ENCODE results near the gene DDA1.

Gene DDA1

DNA sequence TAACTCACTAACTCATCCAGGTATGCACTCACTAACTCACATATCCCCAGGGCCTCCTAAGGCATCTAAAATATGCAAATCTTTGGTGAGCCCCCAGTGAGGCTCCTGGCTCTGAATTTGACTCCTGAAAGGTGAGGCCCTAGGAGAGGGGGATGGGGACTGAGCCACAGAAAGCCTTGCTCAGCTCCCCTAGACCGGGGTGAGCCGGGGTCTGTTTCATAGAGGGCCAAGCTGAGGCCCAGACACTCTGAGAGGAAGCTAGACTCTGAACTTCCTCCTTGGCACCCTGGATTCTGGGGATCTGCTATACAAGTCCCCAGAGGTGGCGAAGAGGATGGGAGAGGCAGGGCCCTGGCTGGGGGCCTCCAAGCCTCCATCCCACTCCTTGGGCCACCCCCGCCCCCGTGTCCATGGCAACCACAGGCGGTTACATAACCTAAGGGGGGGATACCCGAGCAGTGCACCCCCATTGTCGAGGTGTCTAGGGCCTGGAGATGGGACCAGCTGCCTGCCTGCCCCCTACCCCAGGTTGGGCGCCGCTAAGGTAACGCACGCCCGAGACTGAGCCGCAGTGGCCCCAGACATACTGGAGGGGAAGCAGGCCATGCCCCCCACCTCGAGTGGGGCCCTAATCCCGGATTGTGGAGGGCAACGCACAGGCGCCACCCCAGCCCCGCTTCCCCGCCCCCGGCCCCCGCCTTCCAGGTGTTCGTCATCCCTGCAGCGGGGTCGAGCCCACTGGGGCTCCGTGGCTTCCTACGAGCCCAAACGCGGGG, 6.8 kb upstream of the DDA1 start:
- peak overlapping the region; percentile 61 for H3K4me3 ChIP-seq (ENCODE audit: low read depth, low read length)
- no peak for DNase-seq
- no peaks in the 10 kb centered on the region for H3K27me3 ChIP-seq (replicated peaks)
- no peak for TF ChIP-seq CTCF (IDR thresholded peaks at IDR 0.05; ENCODE audit: low read depth, low read length, missing control alignments)
- in situ Hi-C loops (cut with HindIII; ENCODE audit: low pct_ligation_motif_present, low sequenced_read_pairs) = no loop called here
- no peak overlapping the region for H3K27ac ChIP-seq
- H3K36me3 ChIP-seq (replicated peaks) = no peaks in the 10 kb centered on the region

DNA sequence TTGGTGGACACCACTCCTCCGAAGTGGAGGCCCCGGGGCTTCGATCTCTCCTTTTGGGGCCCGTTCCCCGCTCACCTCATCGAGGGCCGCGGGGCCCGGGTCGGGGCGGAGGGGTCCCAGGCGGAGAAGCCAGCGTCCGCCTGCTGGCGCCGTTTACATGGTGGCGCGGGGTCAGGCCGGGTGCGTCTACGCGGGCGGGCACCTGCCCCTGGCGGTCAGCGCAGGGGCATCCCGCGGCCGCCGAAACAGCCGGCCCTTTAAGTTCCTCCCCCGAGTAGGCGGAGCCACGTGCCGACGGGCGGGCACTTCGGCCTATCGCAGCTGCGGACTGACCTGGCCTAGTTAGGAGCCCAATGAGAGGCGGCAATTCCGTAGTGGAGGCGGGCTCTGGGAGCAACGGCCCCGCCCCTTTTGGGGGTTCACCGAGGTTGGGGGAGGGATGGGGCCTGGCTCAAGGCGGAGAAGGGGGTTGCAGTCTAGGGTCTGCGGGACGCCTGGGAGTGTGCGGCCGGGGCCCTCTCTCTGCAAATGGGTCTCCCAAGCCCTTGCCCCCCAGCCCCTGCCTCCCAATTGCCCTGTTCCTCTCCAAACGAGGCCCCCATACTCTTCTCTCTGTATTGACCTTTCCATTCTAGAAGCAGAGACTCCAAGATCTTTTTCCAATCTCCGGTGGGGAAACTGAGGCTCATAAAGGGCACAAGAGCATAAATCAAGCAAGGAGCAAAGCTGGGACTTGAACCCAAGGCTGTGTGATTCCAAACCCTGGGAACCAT, 6.0 kb upstream of the DDA1 start, which contains the start of gene ABHD8:
ABHD8 (minus strand) TSS at position 259 of the 773 bp plus-strand sequence. CDS start 1,809 bp downstream, outside the sequence.
- no peaks in the 10 kb centered on the region for H3K27me3 ChIP-seq (replicated peaks)
- peak; percentile 89 for DNase-seq
- peak; percentile 38 for TF ChIP-seq CTCF (IDR thresholded peaks at IDR 0.05; ENCODE audit: low read depth, low read length, missing control alignments)
- peak within 1 kb of the TSS; percentile 61 for H3K4me3 ChIP-seq (ENCODE audit: low read depth, low read length)
- in situ Hi-C loops (cut with HindIII; ENCODE audit: low pct_ligation_motif_present, low sequenced_read_pairs) = no loop called here
- no peak within 1 kb of the TSS for H3K27ac ChIP-seq
- no peaks in the 10 kb centered on the region for H3K36me3 ChIP-seq (replicated peaks)

DNA sequence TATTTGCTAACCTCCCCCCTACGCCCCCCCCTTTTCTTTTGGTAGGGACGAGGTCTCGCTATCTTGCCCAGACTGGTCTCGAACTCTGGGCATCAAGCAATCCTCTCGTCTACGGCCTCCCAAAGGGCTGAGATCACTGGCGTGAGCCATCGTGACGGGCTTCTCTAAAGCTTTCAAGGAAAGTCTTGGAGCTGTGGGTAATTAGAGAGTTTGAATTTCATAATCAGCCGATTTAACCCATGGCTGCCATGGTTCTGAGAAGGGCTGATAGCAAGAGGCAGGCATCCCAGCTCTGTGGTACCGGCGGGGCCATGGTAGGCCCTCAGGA, 5.5 kb upstream of the DDA1 start:
- TF ChIP-seq CTCF (IDR thresholded peaks at IDR 0.05; ENCODE audit: low read depth, low read length, missing control alignments) = no peak
- no peaks in the 10 kb centered on the region for H3K27me3 ChIP-seq (replicated peaks)
- DNase-seq = no peak
- H3K4me3 ChIP-seq (ENCODE audit: low read depth, low read length) = no peak overlapping the region
- in situ Hi-C loops (cut with HindIII; ENCODE audit: low pct_ligation_motif_present, low sequenced_read_pairs) = no loop called here
- no peak overlapping the region for H3K27ac ChIP-seq
- H3K36me3 ChIP-seq (replicated peaks) = no peaks in the 10 kb centered on the region

GRCh38 chr19:17304386-17305215, 4.8 kb upstream of the DDA1 start:
- Histone ChIP-seq H3K36me3 (replicated peaks) (no peaks in the 10 kb centered on the region), H3K27ac (no peak overlapping the region), H3K4me3 (ENCODE audit: low read depth, low read length) (no peak overlapping the region), H3K27me3 (replicated peaks) (no peaks in the 10 kb centered on the region)
- in situ Hi-C loops (cut with HindIII; ENCODE audit: low pct_ligation_motif_present, low sequenced_read_pairs) = no loop called here
- TF ChIP-seq CTCF (IDR thresholded peaks at IDR 0.05; ENCODE audit: low read depth, low read length, missing control alignments) = no peak
- DNase-seq = no peak

GRCh38 chr19:17305216-17305516, 4.2 kb upstream of the DDA1 start:
- no peaks in the 10 kb centered on the region for H3K27me3 ChIP-seq (replicated peaks)
- in situ Hi-C loops (cut with HindIII; ENCODE audit: low pct_ligation_motif_present, low sequenced_read_pairs) = no loop called here
- TF ChIP-seq CTCF (IDR thresholded peaks at IDR 0.05; ENCODE audit: low read depth, low read length, missing control alignments) = no peak
- DNase-seq = no peak
- H3K36me3 ChIP-seq (replicated peaks) = no peaks in the 10 kb centered on the region
- H3K4me3 ChIP-seq (ENCODE audit: low read depth, low read length) = peak overlapping the region; percentile 84
- H3K27ac ChIP-seq = no peak overlapping the region
